HL-60 (cell line): ENCODE measurements around the gene VPS11.

Experiments
- DNase-seq, 2 experiments: peaks; one replicate each; pipeline ENCODE4 v3.0.0-alpha.2; 2010 to 2020; ENCODE audit warnings: low read depth in 1 of 2, low spot score in 1 of 2
- H3K27ac ChIP-seq: fragments of 250-450 bp; sonication (Bioruptor Pico); replicated peaks from 2 replicates; pipeline ENCODE4 v1.5.1; 2020; ENCODE audit warnings: mild to moderate bottlenecking, moderate library complexity
- H3K27me3 ChIP-seq: fragments of 250-450 bp; sonication (Bioruptor Pico); 2 replicates; pipeline ENCODE4 v1.5.1; 2021; ENCODE audit warnings: mild to moderate bottlenecking, moderate library complexity; ENCODE audit not compliant: insufficient read depth, poor library complexity, severe bottlenecking
- H3K4me3 ChIP-seq: replicated peaks from 2 replicates; pipeline ENCODE4 v1.5.1; 2011; ENCODE audit warnings: mild to moderate bottlenecking, control low read depth, low read length; ENCODE audit not compliant: insufficient read depth
- CTCF ChIP-seq: IDR thresholded peaks from one replicate; pipeline ENCODE4 v1.5.1; 2011; ENCODE audit warnings: low read length, control low read depth, inconsistent platforms; ENCODE audit not compliant: insufficient read depth
- GABPA ChIP-seq: IDR thresholded peaks from 2 replicates; pipeline ENCODE4 v1.6.1; 2012; ENCODE audit warnings: low read depth
- POLR2AphosphoS5 ChIP-seq: IDR thresholded peaks from 2 replicates; pipeline ENCODE4 v1.6.1; 2012; ENCODE audit warnings: low read depth
- REST ChIP-seq: IDR thresholded peaks from 2 replicates; pipeline ENCODE4 v1.6.1; 2012; ENCODE audit warnings: low read depth; ENCODE audit not compliant: insufficient replicate concordance
- SPI1 ChIP-seq: IDR thresholded peaks from 2 replicates; pipeline ENCODE4 v1.6.1; 2012; ENCODE audit warnings: low read depth, mild to moderate bottlenecking, borderline replicate concordance

VPS11 gene

GRCh38 chr11:119021631-119022030 is 46.0 kb upstream of the VPS11 start:
- TF ChIP-seq GABPA: no peak
- TF ChIP-seq CTCF: no peak
- no peak for TF ChIP-seq REST
- no peak for TF ChIP-seq SPI1
- no peak for TF ChIP-seq POLR2AphosphoS5
- no peak for DNase-seq
- Histone ChIP-seq H3K4me3 (no peak overlapping the region), H3K27me3 (no peaks in the 10 kb centered on the region), H3K27ac (no peak overlapping the region)

GRCh38 chr11:119023741-119024140 is 43.9 kb upstream of the VPS11 start:
- TF ChIP-seq SPI1: no peak
- TF ChIP-seq GABPA: no peak
- TF ChIP-seq POLR2AphosphoS5: no peak
- TF ChIP-seq REST: no peak
- TF ChIP-seq CTCF: no peak
- no peak for DNase-seq
- Histone ChIP-seq H3K4me3 (no peak overlapping the region), H3K27ac (no peak overlapping the region), H3K27me3 (no peaks in the 10 kb centered on the region)

GRCh38 chr11:119024430-119025098 is 43.1 kb upstream of the VPS11 start:
- Histone ChIP-seq H3K27ac (no peak overlapping the region), H3K27me3 (no peaks in the 10 kb centered on the region), H3K4me3 (no peak overlapping the region)
- TF ChIP-seq POLR2AphosphoS5: no peak
- TF ChIP-seq CTCF: no peak
- no peak for TF ChIP-seq SPI1
- no peak for TF ChIP-seq GABPA
- no peak for TF ChIP-seq REST
- no peak for DNase-seq
